GM12878 (cell line): ENCODE measurements around the gene ABCA3. TPM values are rescaled to one million over a fixed set of nuclear protein-coding genes. Genes with fewer than 3 reads are reported as not detected.

Source experiments
- ATAC-seq: fragments of 200-7000 bp; cut with Tn5 transposase; 3 replicates; pipeline ENCODE4 v1.9.1; 2020; ENCODE audit warnings: mild to moderate bottlenecking, moderate library complexity
- BruUV-seq: library from RNA; stranded (reverse); fragments of 400-500 nt; replicated peaks from 2 replicates; lab custom pipeline; 2021; lab: Mats Ljungman, UMichigan
- CTCF ChIA-PET: fragments of 300-600 bp; sonication (Branson Sonifier 250); formaldehyde crosslinking; extraction: SDS; loops from one replicate; lab custom pipeline; 2021; ENCODE audit warnings: inconsistent platforms; lab: Yijun Ruan, JAX
- POLR2A ChIA-PET: fragments of 350-600 bp; formaldehyde crosslinking; extraction: SDS; loops from one replicate; lab custom pipeline; 2021; ENCODE audit warnings: inconsistent platforms; lab: Charles Lee
- RAD21 ChIA-PET: fragments of 300-600 bp; sonication (Branson Sonifier 250); formaldehyde crosslinking; loops from one replicate; lab custom pipeline; 2023; ENCODE audit warnings: antibody characterized with exemption; ENCODE audit not compliant: unreplicated experiment; lab: Charles Lee
- SMC1A ChIA-PET: fragments of 300-600 bp; sonication (Branson Sonifier 250); formaldehyde crosslinking; loops from one replicate; lab custom pipeline; 2023; ENCODE audit not compliant: unreplicated experiment, uncharacterized antibody; lab: Charles Lee
- DNase-seq: peaks from one replicate; pipeline ENCODE4 v3.0.0-alpha.2; 2011; ENCODE audit warnings: low read depth, low spot score
- FAIRE-seq: peaks from 3 replicates; lab custom pipeline; 2011; peaks lifted over from hg19 to GRCh38; lab: Jason Lieb, UNC
- H2AFZ ChIP-seq: 2 replicates; pipeline ENCODE4 v1.6.0; 2011; ENCODE audit warnings: low read depth, low read length, control low read depth; ENCODE audit not compliant: control insufficient read depth
- H3K27ac ChIP-seq: 2 replicates; pipeline ENCODE4 v1.5.1; 2011; ENCODE audit warnings: control low read depth; ENCODE audit not compliant: control insufficient read depth, insufficient read depth
- H3K27me3 ChIP-seq, 2 experiments: replicated peaks in 1 of 2; 2 replicates each; pipeline versions ENCODE4 v1.6.0 to v1.6.1; 2011; ENCODE audit warnings: low read length in 1 of 2; ENCODE audit not compliant: control insufficient read depth in 2 of 2, insufficient read depth in 2 of 2
- H3K36me3 ChIP-seq, 2 experiments: 2 replicates each; pipeline ENCODE4 v1.5.1; 2011; ENCODE audit warnings: low read length in 1 of 2; ENCODE audit not compliant: control insufficient read depth in 2 of 2, insufficient read depth in 2 of 2
- H3K4me1 ChIP-seq: 2 replicates; pipeline ENCODE4 v1.6.1; 2011; ENCODE audit warnings: mild to moderate bottlenecking, low read length, moderate library complexity, mixed read lengths; ENCODE audit not compliant: control insufficient read depth, insufficient read depth
- H3K4me2 ChIP-seq: 2 replicates; pipeline ENCODE4 v1.6.0; 2011; ENCODE audit warnings: control low read depth; ENCODE audit not compliant: control insufficient read depth, insufficient read depth
- H3K4me3 ChIP-seq: fragments of 200-600 bp; sonication (generic); 2 replicates; pipeline ENCODE4 v1.5.1; 2016
- H3K79me2 ChIP-seq: 2 replicates; pipeline ENCODE4 v1.6.0; 2011; ENCODE audit warnings: low read length; ENCODE audit not compliant: control insufficient read depth, insufficient read depth
- H3K9ac ChIP-seq: 2 replicates; pipeline ENCODE4 v1.8.0; 2011; ENCODE audit warnings: low read length, control low read depth, mixed read lengths; ENCODE audit not compliant: control insufficient read depth, insufficient read depth
- H3K9me3 ChIP-seq: replicated peaks from 3 replicates; pipeline ENCODE4 v1.5.1; 2011; ENCODE audit warnings: mild to moderate bottlenecking, low read length; ENCODE audit not compliant: control insufficient read depth, insufficient read depth
- H4K20me1 ChIP-seq: 2 replicates; pipeline ENCODE4 v1.6.0; 2011; ENCODE audit not compliant: control insufficient read depth, insufficient read depth
- CEBPB ChIP-seq, 2 experiments: fragments of 150-350 bp in 1 of 2; IDR thresholded peaks; 2 replicates each; pipeline ENCODE4 v1.6.1; 2012 to 2014; ENCODE audit warnings: low read depth in 2 of 2, low read length in 2 of 2, borderline replicate concordance in 1 of 2, inconsistent platforms in 1 of 2
- CHD4 ChIP-seq: fragments of 200-600 bp; sonication (generic); IDR thresholded peaks from 2 replicates; pipeline ENCODE4 v1.6.1; 2016; ENCODE audit warnings: mild to moderate bottlenecking
- CUX1 ChIP-seq: IDR thresholded peaks from 2 replicates; pipeline ENCODE4 v1.6.1; 2012; ENCODE audit warnings: improper control_type of control experiment, low read depth, low read length; ENCODE audit not compliant: insufficient replicate concordance
- E2F4 ChIP-seq: IDR thresholded peaks from 2 replicates; pipeline ENCODE4 v1.6.1; 2012; ENCODE audit warnings: low read depth, low read length, improper control_type of control experiment
- GATAD2B ChIP-seq: fragments of 450-650 bp; conservative IDR thresholded peaks from 2 replicates; pipeline ENCODE4 v1.6.1; 2017; ENCODE audit warnings: low read depth, mild to moderate bottlenecking, moderate library complexity
- IRF5 ChIP-seq: fragments of 450-650 bp; IDR thresholded peaks from 2 replicates; pipeline ENCODE4 v1.6.1; 2017; ENCODE audit warnings: borderline replicate concordance
- NFXL1 ChIP-seq: fragments of 450-650 bp; IDR thresholded peaks from 2 replicates; pipeline ENCODE4 v1.6.1; 2017; ENCODE audit warnings: antibody characterized with exemption, mild to moderate bottlenecking, borderline replicate concordance
- POLR2AphosphoS5 ChIP-seq: IDR thresholded peaks from 2 replicates; pipeline ENCODE4 v1.6.1; 2011; ENCODE audit warnings: mild to moderate bottlenecking, low read length, inconsistent platforms
- RCOR1 ChIP-seq: conservative IDR thresholded peaks from 2 replicates; pipeline ENCODE4 v1.6.1; 2012; ENCODE audit warnings: low read depth, low read length, improper control_type of control experiment
- TBL1XR1 ChIP-seq: IDR thresholded peaks from 2 replicates; pipeline ENCODE4 v1.6.1; 2012; ENCODE audit warnings: low read depth, low read length, improper control_type of control experiment
- ZBTB11 ChIP-seq: fragments of 450-650 bp; formaldehyde crosslinking; IDR thresholded peaks from 2 replicates; pipeline ENCODE4 v1.5.0; 2022; ENCODE audit warnings: mild to moderate bottlenecking, missing genetic modification characterization
- WGBS: methylation state at CpG from one replicate; pipeline ENCODE4 v1.1.6; 2016; ENCODE audit warnings: low lambda C conversion rate; ENCODE audit not compliant: insufficient replicate concordance, insufficient coverage; ENCODE audit errors: missing lambda C conversion rate; 5-methylcytosine and 5-hydroxymethylcytosine counted together
- in situ Hi-C: fragments of 300-500 bp; cut with MboI; formaldehyde crosslinking; loops from 9 replicates; pipeline ENCODE4 v1.14.3; 2018; ENCODE audit warnings: mixed read lengths
- intact Hi-C: fragments of 100-400 bp; cut with micrococcal nuclease; formaldehyde crosslinking; loops from one replicate; pipeline ENCODE4 v1.14.2; 2022; ENCODE audit not compliant: unreplicated experiment
- polyA plus RNA-seq, 11 experiments: library from polyadenylated mRNA; depleted of rRNA in 4 of 11; unstranded in 6 of 11; stranded (reverse) in 5 of 11; fragments of >200 nt; fragmentation: Nextera tagmentation in 4 of 11; fragmentation: Illumina TruSeq in 1 of 11; extraction: Ambion mirVana in 4 of 11; extraction: Trizol in 1 of 11; gene quantifications; 1 replicate in 1 of 11; 2 replicates in 10 of 11; pipeline versions ENCODE4 v1.2.1 to v1.2.3, GENCODE V29; 2011 to 2016; ENCODE audit warnings: inconsistent platforms in 2 of 11, missing spikeins in 2 of 11, low read depth in 1 of 11
- total RNA-seq, 4 experiments: library from RNA; depleted of rRNA in 3 of 4; stranded (reverse); fragments of >200 nt in 3 of 4; fragmentation: Illumina TruSeq in 1 of 4; extraction: Trizol in 1 of 4; gene quantifications; 2 replicates each; pipeline versions ENCODE4 v1.2.1 to v1.2.3, GENCODE V29; 2013 to 2021

Gene ABCA3
- total and polyA plus RNA-seq, 10 of the 15 experiments (the other 5 are each of a cell fraction or from before 2014, with no cell fraction given): 0.71 to 17.6 (median 6.7) TPM

DNA sequence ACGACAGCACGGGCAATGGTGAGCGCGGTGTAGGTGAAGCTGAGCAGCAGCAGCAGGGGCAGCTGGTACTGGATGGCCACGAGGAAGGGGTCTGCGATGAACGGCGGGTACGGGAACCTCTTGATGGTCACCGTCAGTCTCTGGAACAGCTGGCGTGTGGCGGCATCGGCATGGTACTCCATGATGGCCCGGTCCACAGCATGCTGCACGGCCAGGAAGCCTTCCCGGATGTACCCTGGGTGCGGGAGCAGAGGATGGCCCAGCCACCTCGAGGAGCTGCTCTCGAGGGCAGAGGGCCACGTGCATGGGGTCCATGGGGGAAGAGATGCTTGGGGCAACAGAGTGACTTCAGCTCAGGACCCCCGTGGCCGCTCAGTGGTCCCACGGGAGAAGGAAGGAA lies 20.9 kb downstream of the ABCA3 start:
- POLR2A ChIA-PET: no interaction called here
- no peaks in the 10 kb centered on the region for H3K36me3 ChIP-seq
- ATAC-seq: no peak
- TF ChIP-seq POLR2AphosphoS5 (no peak), IRF5 (no peak), E2F4 (no peak), GATAD2B (no peak), CUX1 (no peak), RCOR1 (no peak), CEBPB (IDR thresholded peaks at IDR 0.05; ENCODE audit: borderline replicate concordance in 1 of 2, low read depth in 2 of 2, low read length in 2 of 2) (no peak), CHD4 (no peak), ZBTB11 (CRISPR knock-in tag) (no peak), TBL1XR1 (no peak), NFXL1 (no peak)
- TF ChIP-seq, all 136 proteins: peak for 0
- H3K4me1 ChIP-seq: no peaks in the 10 kb centered on the region; the same call in 1 of the 2 replicates
- 78% methylated on average over 23 of the region's 23 CpGs for WGBS
- H2AFZ ChIP-seq: no peak overlapping the region
- SMC1A ChIA-PET: no interaction called here
- H4K20me1 ChIP-seq: no peaks in the 10 kb centered on the region
- H3K4me2 ChIP-seq: no peak overlapping the region
- CTCF ChIA-PET: no interaction called here
- no peak overlapping the region for H3K9ac ChIP-seq
- intact Hi-C loops: no loop called here
- no peak for FAIRE-seq
- H3K79me2 ChIP-seq: no peaks in the 10 kb centered on the region
- H3K4me3 ChIP-seq: no peak overlapping the region
- RAD21 ChIA-PET: no interaction called here
- BruUV-seq: no TSS peak
- DNase-seq: no peak
- in situ Hi-C loops: no loop called here
- H3K27me3 ChIP-seq: no peaks in the 10 kb centered on the region
- H3K27ac ChIP-seq: no peak overlapping the region
- H3K9me3 ChIP-seq: no peaks in the 10 kb centered on the region
